Psoas muscle (tissue), 8 donors: ENCODE data around the gene AKAP7. TPM values are rescaled to one million over a fixed set of nuclear protein-coding genes. Genes with fewer than 3 reads are reported as not detected.
"Not testable (repeated sequence)": the region's sequence is repeated elsewhere in the genome, so short reads cannot be mapped to it uniquely, and the experiment has no call there.

Experiments
- ATAC-seq, 4 donors: fragments of 200-7000 bp; cut with Tn5 transposase; one replicate each; pipeline ENCODE4 v1.9.1; 2020; ENCODE audit warnings: moderate library complexity in 3 of 4, mild to moderate bottlenecking in 2 of 4
- DNase-seq, 2 donors: peaks; one replicate each; pipeline ENCODE4 v3.0.0-alpha.2; 2020
- H3K27ac ChIP-seq: fragments of 200-600 bp; one replicate; pipeline ENCODE4 v1.8.0; 2022
- H3K27me3 ChIP-seq, 3 donors: fragments of 200-600 bp in 1 of 3; one replicate each; pipeline versions ENCODE4 v1.6.1 to v1.8.0; 2013 to 2022; ENCODE audit warnings: low read length in 2 of 3, mild to moderate bottlenecking in 2 of 3, moderate library complexity in 1 of 3; ENCODE audit not compliant: insufficient read depth in 3 of 3
- H3K36me3 ChIP-seq, 2 donors: fragments of 200-600 bp in 1 of 2; one replicate each; pipeline versions ENCODE4 v1.6.1 to v1.8.0; 2013 to 2022; ENCODE audit warnings: low read depth in 1 of 2, mild to moderate bottlenecking in 1 of 2, moderate library complexity in 1 of 2; ENCODE audit not compliant: insufficient read depth in 1 of 2
- H3K4me1 ChIP-seq: fragments of 200-600 bp; one replicate; pipeline ENCODE4 v1.8.0; 2022
- H3K4me3 ChIP-seq: fragments of 200-600 bp; one replicate; pipeline ENCODE4 v1.8.0; 2022; ENCODE audit warnings: mild to moderate bottlenecking
- H3K9me3 ChIP-seq: fragments of 200-600 bp; one replicate; pipeline ENCODE4 v1.8.0; 2022
- CTCF ChIP-seq: fragments of 200-600 bp; IDR thresholded peaks from one replicate; pipeline ENCODE4 v1.8.0; 2022; ENCODE audit warnings: antibody characterized with exemption
- WGBS, 3 donors: extraction: QIAGEN DNeasy Blood & Tissue Kit; methylation state at CpG; one replicate each; pipeline versions ENCODE4 v1.1.6 to v1.1.7; 2013; 5-methylcytosine and 5-hydroxymethylcytosine counted together
- intact Hi-C, 2 donors: fragments of 100-400 bp; cut with DNase I; formaldehyde crosslinking; loops; one replicate each; pipeline versions ENCODE4 v1.11.0 to v1.14.2; 2022
- polyA plus RNA-seq, 3 donors: library from polyadenylated mRNA; stranded (reverse); fragments of 200-250 nt; gene quantifications; one replicate each; pipeline ENCODE4 v1.2.3, GENCODE V29; 2013
- total RNA-seq, 4 donors: library from RNA; stranded (reverse); fragmentation: NEBNext Ultra II Directional in 2 of 4; extraction: Animal tissue kit (Norgen Biotek cat#: 25700) in 2 of 4; gene quantifications; one replicate each; pipeline versions ENCODE4 v1.2.1 to v1.2.4, GENCODE V29; 2021 to 2023
- donor health status: healthy with polysubstance abuse.
- donor health status: DM: no; HTN: no; CAD: no; lungs with moderate emphysema.
- donor health status: Bipolar disorder and iron deficiency.
- donor health status: healthy.
- donor health status: DM: yes; HTN: yes; CAD: no.
- donor health status: DM: no; HTN: no; CAD: no.
- donor health status: DM: no; HTN: no; CAD: no.
- donor health status: DM: yes; HTN: yes; CAD: no.

AKAP7 gene
- total and polyA plus RNA-seq, 7 donors: 1.3 to 11.5 (median 9.8) TPM

- no peak for DNase-seq
- Histone ChIP-seq H3K27me3 (no peaks in the 10 kb centered on the region), H3K4me1 (no peaks in the 10 kb centered on the region), H3K4me3 (no peak overlapping the region), H3K27ac (no peak overlapping the region), H3K36me3 (no peaks in the 10 kb centered on the region), H3K9me3 (no peaks in the 10 kb centered on the region)
- intact Hi-C loops: no loop called here
- TF ChIP-seq CTCF: no peak
- 70 to 75% (median 72%) methylated on average over 2 of the region's 2 CpGs for WGBS, 3 donors
- no peak for ATAC-seq
These were observed 120.6 kb downstream of the AKAP7 start for GRCh38 chr6:131255911-131256310.

- Histone ChIP-seq H3K27ac (no peak overlapping the region), H3K36me3 (no peaks in the 10 kb centered on the region), H3K4me3 (no peak overlapping the region), H3K9me3 (no peaks in the 10 kb centered on the region), H3K27me3 (no peaks in the 10 kb centered on the region), H3K4me1 (no peaks in the 10 kb centered on the region)
- ATAC-seq (no peak), DNase-seq (no peak)
- TF ChIP-seq CTCF: no peak
- 93 to 100% (median 99%) methylated on average over 2 of the region's 2 CpGs for WGBS, 3 donors
- intact Hi-C loops: no loop called here
These were observed 121.8 kb downstream of the AKAP7 start for GRCh38 chr6:131257104-131257503.

- no peaks in the 10 kb centered on the region for H3K4me1 ChIP-seq
- H3K27me3 ChIP-seq: no peaks in the 10 kb centered on the region
- no peaks in the 10 kb centered on the region for H3K36me3 ChIP-seq
- DNase-seq (no peak), ATAC-seq (no peak)
- no peaks in the 10 kb centered on the region for H3K9me3 ChIP-seq
- H3K27ac ChIP-seq: no peak overlapping the region
- no peak for TF ChIP-seq CTCF
- H3K4me3 ChIP-seq: no peak overlapping the region
- WGBS, 3 donors: 94 to 95% (median 94%) methylated on average over 2 of the region's 2 CpGs
- intact Hi-C loops: no loop called here
These were observed 122.9 kb downstream of the AKAP7 start for GRCh38 chr6:131258010-131258652.

GRCh38 chr6:131258816-131259476 lies 123.7 kb downstream of the AKAP7 start:
- peak in 2 of 4 donors; percentile 34 to 56 for ATAC-seq
- WGBS, 3 donors: 37 to 49% (median 40%) methylated on average over 4 of the region's 4 CpGs
- Histone ChIP-seq H3K27me3 (no peaks in the 10 kb centered on the region), H3K4me1 (no peaks in the 10 kb centered on the region), H3K4me3 (no peak overlapping the region), H3K9me3 (no peaks in the 10 kb centered on the region), H3K36me3 (no peaks in the 10 kb centered on the region), H3K27ac (no peak overlapping the region)
- intact Hi-C loops: no loop called here
- TF ChIP-seq CTCF: no peak
- DNase-seq: no peak

- intact Hi-C loops, H3K27ac ChIP-seq, H3K36me3 ChIP-seq, H3K9me3 ChIP-seq, H3K27me3 ChIP-seq, DNase-seq, H3K4me1 ChIP-seq, H3K4me3 ChIP-seq, ATAC-seq: not testable (repeated sequence)
- WGBS, 3 donors: 90 to 98% (median 96%) methylated on average over 6 of the region's 6 CpGs
These were observed 125.7 kb downstream of the AKAP7 start for GRCh38 chr6:131260960-131261359.
